GM12801 (cell line): ENCODE results near the gene CCDC60.

Source experiments
- TF ChIP-seq, protein P1 (sequence below): IDR thresholded peaks from one replicate; pipeline ENCODE4 v1.5.1; 2011; ENCODE audit warnings: control low read depth; ENCODE audit not compliant: insufficient read length; ENCODE audit errors: extremely low read depth

Gene CCDC60

DNA sequence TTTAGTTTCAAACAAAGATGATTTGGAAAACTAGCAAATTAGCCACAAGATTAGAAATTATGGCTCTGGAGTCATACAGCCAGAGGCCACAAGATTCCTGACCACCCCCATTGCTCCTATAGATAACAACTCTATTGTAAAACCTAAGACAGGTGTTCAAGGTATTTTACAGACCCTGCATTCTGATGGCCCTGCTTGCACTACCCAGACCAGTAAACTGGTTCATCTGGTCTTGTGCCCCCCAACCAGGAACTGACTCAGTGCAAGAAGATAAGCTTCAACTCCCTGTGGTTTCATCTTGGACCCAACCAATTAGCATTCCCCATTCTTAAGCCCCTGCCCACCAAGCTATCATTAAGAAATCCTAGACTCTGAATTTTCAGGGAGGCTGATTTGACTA lies 125.0 kb downstream of the CCDC60 start:
- TF ChIP-seq, protein P1, sequence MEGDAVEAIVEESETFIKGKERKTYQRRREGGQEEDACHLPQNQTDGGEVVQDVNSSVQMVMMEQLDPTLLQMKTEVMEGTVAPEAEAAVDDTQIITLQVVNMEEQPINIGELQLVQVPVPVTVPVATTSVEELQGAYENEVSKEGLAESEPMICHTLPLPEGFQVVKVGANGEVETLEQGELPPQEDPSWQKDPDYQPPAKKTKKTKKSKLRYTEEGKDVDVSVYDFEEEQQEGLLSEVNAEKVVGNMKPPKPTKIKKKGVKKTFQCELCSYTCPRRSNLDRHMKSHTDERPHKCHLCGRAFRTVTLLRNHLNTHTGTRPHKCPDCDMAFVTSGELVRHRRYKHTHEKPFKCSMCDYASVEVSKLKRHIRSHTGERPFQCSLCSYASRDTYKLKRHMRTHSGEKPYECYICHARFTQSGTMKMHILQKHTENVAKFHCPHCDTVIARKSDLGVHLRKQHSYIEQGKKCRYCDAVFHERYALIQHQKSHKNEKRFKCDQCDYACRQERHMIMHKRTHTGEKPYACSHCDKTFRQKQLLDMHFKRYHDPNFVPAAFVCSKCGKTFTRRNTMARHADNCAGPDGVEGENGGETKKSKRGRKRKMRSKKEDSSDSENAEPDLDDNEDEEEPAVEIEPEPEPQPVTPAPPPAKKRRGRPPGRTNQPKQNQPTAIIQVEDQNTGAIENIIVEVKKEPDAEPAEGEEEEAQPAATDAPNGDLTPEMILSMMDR: no peak

DNA sequence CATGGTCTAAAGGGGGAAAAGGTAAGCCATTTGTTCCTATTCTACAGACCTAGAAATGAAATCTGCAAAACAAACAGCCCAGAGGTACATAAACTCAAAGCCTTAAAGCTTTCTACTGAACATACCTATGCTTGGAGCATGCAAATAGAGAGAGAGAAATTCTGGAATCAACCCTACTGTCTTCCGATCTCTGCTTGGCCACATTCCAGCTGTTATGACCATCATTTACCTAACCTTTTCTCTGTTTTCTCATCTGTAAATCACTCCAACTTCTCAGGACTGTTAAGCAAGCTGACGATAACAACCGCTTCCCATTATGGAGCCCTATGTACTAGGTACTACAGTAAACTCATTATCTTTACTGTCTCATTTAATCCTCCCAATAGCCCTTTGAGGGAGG lies 126.3 kb downstream of the CCDC60 start:
- TF ChIP-seq, protein P1: no peak

DNA sequence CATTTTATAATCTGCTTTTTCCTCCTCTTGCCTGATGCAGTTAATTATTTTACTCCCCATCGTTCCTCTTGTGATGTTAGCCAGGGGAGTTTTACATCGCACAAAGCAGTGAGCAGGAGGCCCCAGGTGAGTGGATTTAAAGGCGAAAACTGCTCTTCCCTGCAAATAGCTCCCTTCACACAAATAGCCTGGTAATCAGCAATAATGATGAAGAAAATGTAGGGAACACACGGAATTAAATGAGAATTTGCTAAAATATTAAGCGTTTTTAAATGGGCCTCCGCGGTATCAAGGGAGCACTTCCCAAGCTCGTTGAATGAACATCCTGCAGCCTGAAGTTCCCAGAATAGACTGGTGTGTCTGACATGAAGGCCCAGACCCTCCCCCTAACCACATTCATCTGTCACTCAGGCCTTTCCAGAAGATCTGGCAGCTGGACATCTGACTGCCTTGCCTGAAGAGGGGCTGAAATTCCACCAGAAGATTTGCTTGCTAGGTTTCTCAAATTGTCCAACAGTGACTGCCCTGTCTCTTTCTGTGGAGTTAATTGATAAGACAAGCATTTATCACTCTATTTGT lies 127.2 kb downstream of the CCDC60 start:
- TF ChIP-seq, protein P1: no peak

DNA sequence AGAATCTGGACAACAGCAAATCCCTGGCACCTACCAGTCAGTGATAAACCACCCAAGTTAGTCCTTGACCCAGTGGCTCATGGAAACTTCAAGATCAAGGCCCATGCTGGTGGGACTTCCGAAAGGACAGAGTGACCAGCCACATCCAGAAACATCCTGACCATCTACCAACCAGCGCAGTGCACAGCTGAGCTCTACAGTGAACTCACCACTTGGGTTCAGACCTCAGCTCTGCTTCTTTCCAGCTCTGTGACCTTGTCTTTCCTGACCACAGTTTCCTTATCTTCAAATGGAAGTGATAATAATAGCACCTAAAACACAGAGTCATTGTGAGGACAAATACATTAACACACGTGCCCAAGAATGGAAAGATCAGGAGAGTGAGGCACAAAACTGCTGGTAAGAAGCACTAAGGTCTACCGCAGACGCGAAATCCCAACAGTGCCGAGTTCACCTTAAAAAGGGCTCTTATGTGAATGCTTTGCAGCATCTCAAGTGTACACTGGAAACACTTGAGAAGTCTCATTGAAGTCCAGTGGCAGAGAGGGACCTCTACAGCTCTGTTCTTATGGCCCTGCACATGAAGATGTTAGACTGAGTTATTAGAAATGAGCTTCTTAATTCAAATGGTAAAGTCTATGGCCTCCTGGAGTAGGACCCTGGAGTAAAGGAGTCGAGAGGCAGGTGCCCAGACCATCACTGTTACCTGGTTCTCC lies 128.8 kb downstream of the CCDC60 start:
- TF ChIP-seq, protein P1: no peak

DNA sequence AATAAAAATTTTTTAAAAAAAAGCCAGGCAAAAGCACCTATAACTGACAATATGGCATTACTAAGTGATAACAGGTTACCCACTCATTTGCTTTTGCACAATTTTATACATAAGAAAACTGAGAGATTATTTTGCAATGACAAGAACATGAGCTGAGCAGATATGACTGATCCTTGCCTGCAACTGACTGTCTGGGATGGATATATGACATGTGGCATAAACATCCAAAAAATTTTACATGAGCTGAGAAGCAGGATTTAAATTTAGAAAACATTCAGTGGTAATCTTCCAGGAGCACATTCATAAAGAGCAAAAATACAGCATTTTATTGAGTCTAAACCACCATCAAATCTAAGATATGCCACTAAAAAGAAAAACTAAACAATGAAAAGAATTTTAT lies 133.8 kb downstream of the CCDC60 start:
- TF ChIP-seq, protein P1: no peak

DNA sequence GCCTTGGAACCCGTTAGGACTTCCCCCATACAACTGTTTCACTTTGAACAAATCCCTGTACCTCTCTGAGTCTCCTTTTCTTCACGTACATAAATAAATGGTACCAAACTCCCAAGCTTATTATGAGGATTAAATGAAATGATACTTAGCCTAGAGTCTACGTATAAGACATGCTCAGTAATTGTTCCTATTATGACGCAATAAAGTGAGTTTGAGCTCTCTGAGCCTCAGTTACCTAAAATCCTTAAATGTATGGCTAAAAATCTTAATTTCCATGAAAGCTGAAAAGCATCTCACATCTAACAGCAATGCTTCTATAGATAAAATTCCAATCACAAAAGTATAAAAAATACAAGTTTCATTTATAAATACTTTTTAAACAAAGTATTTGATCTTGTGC lies 141.1 kb downstream of the CCDC60 start:
- TF ChIP-seq, protein P1: no peak

DNA sequence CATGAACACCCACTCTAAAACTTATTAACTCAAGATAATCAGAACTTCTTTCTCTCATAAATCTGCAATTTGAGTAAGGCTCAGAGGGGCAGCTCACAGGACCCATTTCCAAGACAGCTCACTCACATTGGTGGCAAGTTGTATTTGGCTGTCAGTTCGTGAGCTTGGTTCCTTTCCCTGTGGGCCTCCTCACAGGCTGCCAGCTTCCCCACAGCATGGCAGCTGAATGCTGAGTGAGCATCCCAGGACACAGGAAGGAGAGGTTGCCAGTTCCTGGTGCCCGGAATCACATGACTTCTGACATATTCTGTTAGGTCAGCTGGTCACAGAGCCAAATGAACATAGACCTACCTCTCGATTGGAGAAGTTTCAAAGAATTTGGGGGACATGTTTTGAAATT lies 142.4 kb downstream of the CCDC60 start:
- TF ChIP-seq, protein P1: no peak
